Measurements from ENCODE around the gene NAGK. TPM values are rescaled to one million over a fixed set of nuclear protein-coding genes. Genes with fewer than 3 reads are reported as not detected.

NAGK gene
- total and polyA plus RNA-seq, 9 of the 15 experiments (the other 6 are each of a cell fraction or from before 2014, with no cell fraction given) = 4.9 to 14.9 (median 10.6) TPM

DNA sequence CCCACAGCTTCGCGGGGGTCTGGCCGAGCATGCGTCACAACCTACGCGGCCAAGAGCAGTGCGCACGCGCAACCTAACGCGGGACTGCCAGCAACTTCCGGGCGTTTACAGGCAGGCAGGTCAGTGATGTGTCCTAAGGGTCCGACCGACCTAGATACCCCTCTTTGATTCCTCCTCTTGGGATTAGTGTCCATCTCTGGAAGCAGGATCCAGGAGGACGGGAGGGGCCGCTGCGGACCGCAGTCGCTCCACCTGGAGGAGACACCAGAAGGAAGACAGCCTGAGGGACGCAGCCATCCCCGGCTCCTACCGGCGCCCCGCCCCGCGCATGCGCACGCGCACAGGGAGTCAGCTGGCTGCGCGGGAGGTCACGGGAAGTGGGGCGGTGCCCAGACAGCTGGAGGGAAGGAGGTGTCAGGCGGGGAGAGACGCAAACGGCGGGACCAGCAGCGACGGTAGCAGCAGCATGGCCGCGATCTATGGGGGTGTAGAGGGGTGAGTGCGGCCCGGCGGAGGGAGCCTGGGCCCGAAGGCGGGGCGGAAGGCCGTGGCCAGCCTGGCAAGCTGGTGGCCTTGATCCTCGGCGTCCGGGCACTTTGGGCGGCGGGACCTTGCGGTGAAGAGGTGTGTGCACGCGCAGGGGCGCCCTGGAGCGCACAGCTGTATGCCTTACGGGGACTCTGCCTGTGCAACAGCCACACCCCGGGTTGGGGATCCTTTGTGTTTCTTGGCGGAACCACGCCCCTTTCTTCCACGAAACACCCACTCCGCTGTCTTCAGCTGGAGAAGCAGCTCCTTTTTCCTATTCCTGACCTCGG lies at the start of gene NAGK (continued):
- TF ChIP-seq, protein P1, sequence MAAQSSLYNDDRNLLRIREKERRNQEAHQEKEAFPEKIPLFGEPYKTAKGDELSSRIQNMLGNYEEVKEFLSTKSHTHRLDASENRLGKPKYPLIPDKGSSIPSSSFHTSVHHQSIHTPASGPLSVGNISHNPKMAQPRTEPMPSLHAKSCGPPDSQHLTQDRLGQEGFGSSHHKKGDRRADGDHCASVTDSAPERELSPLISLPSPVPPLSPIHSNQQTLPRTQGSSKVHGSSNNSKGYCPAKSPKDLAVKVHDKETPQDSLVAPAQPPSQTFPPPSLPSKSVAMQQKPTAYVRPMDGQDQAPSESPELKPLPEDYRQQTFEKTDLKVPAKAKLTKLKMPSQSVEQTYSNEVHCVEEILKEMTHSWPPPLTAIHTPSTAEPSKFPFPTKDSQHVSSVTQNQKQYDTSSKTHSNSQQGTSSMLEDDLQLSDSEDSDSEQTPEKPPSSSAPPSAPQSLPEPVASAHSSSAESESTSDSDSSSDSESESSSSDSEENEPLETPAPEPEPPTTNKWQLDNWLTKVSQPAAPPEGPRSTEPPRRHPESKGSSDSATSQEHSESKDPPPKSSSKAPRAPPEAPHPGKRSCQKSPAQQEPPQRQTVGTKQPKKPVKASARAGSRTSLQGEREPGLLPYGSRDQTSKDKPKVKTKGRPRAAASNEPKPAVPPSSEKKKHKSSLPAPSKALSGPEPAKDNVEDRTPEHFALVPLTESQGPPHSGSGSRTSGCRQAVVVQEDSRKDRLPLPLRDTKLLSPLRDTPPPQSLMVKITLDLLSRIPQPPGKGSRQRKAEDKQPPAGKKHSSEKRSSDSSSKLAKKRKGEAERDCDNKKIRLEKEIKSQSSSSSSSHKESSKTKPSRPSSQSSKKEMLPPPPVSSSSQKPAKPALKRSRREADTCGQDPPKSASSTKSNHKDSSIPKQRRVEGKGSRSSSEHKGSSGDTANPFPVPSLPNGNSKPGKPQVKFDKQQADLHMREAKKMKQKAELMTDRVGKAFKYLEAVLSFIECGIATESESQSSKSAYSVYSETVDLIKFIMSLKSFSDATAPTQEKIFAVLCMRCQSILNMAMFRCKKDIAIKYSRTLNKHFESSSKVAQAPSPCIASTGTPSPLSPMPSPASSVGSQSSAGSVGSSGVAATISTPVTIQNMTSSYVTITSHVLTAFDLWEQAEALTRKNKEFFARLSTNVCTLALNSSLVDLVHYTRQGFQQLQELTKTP (IDR thresholded peaks at IDR 0.05; ENCODE audit: low read depth in 1 of 2, partially characterized antibody in 2 of 2) = no peak
- TF ChIP-seq POLR2AphosphoS5 (IDR thresholded peaks at IDR 0.05; ENCODE audit: control insufficient read depth, insufficient read depth, low read depth, low read length) (peak; percentile 98), ZNF639 (CRISPR knock-in tag; conservative IDR thresholded peaks at IDR 0.05 in 1 of 2, IDR thresholded peaks at IDR 0.05 in 1 of 2) (peak in 1 of 2 experiments; percentile 61; a peak in 1 of 4 replicates), MEIS2 (IDR thresholded peaks at IDR 0.05; ENCODE audit: partially characterized antibody) (peak; percentile 94), ZNF274 (IDR thresholded peaks at IDR 0.05; ENCODE audit: borderline replicate concordance, low read depth, low read length) (no peak), TCF3 (CRISPR knock-in tag; IDR thresholded peaks at IDR 0.05) (peak; percentile 11; the same call in 1 of the 2 replicates), FOXA1 (IDR thresholded peaks at IDR 0.05; ENCODE audit: borderline replicate concordance) (no peak), STAT5A (IDR thresholded peaks at IDR 0.05; ENCODE audit: borderline replicate concordance, low read length) (no peak), ZFP30 (CRISPR knock-in tag; IDR thresholded peaks at IDR 0.05; ENCODE audit: borderline replicate concordance) (no peak), ZNF384 (IDR thresholded peaks at IDR 0.05; ENCODE audit: low read depth, low read length) (no peak), ZNF197 (CRISPR knock-in tag; IDR thresholded peaks at IDR 0.05; ENCODE audit: low read depth) (no peak), DMBX1 (CRISPR knock-in tag; IDR thresholded peaks at IDR 0.05; ENCODE audit: borderline replicate concordance) (no peak), ZNF253 (CRISPR knock-in tag; conservative IDR thresholded peaks at IDR 0.05) (no peak), CCNT2 (IDR thresholded peaks at IDR 0.05; ENCODE audit: borderline replicate concordance, extremely low read depth, insufficient read length, low read depth, low read length) (peak; percentile 79), SIN3B (IDR thresholded peaks at IDR 0.05; ENCODE audit: low read depth) (peak; percentile 73; the same call in 1 of the 2 replicates), SIX5 (IDR thresholded peaks at IDR 0.05; ENCODE audit: borderline replicate concordance in 1 of 2, insufficient read depth in 1 of 2, low read depth in 1 of 2, low read length in 2 of 2) (no peak), FOXO4 (CRISPR knock-in tag; IDR thresholded peaks at IDR 0.05) (peak; percentile 47; the same call in 1 of the 2 replicates), TAF7 (tag; IDR thresholded peaks at IDR 0.05) (peak; percentile 79)

Data from K562 (cell line).